OCI-LY1 (cell line): Measurements from ENCODE around the gene YIF1A.

Experiments
- EZH2 ChIP-seq: fragments of 200-600 bp; sonication (generic), shearing (Covaris generic); IDR thresholded peaks from 2 replicates; pipeline ENCODE4 v1.8.0; 2017; ENCODE audit warnings: borderline replicate concordance, mixed run types, mild to moderate bottlenecking, antibody characterized with exemption, low read length, moderate library complexity, mixed read lengths
- TF ChIP-seq, protein P1 (sequence below): fragments of 200-600 bp; sonication (generic), shearing (Covaris generic); IDR thresholded peaks from 2 replicates; pipeline ENCODE4 v1.5.1; 2017; ENCODE audit warnings: mild to moderate bottlenecking, antibody characterized with exemption, low read length, moderate library complexity, mixed read lengths

DNA sequence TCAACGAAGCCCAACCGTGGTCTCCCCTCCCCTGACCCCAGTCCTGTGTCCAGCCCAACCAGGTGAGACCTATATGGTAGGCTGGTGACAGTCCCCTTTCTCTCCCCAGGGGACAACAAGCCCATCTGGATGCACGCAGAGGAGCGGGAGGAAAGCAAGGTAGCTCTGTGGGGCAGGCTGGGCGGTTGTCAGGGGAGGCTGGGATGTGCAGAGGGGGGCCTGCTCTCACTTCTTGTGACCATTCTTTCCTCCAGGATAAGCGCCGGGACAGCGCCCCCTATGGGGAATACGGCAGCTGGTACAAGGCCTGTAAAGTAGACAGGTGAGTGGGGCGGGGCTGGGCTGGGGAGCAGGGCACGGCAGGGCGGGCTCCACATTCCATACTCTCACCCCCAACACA lies 24.0 kb downstream of the YIF1A start:
- TF ChIP-seq, protein P1, sequence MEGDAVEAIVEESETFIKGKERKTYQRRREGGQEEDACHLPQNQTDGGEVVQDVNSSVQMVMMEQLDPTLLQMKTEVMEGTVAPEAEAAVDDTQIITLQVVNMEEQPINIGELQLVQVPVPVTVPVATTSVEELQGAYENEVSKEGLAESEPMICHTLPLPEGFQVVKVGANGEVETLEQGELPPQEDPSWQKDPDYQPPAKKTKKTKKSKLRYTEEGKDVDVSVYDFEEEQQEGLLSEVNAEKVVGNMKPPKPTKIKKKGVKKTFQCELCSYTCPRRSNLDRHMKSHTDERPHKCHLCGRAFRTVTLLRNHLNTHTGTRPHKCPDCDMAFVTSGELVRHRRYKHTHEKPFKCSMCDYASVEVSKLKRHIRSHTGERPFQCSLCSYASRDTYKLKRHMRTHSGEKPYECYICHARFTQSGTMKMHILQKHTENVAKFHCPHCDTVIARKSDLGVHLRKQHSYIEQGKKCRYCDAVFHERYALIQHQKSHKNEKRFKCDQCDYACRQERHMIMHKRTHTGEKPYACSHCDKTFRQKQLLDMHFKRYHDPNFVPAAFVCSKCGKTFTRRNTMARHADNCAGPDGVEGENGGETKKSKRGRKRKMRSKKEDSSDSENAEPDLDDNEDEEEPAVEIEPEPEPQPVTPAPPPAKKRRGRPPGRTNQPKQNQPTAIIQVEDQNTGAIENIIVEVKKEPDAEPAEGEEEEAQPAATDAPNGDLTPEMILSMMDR, result peak; percentile 67
- TF ChIP-seq EZH2, result no peak
